ENCODE data around the gene OR51L1.

The OR51L1 gene

GRCh38 chr11:5011254-5011653, 16.6 kb downstream of the OR51L1 start:
- TF ChIP-seq CTCF (IDR thresholded peaks at IDR 0.05; ENCODE audit: control extremely low read depth, extremely low read depth, low read depth, missing control alignments) = no peak
- POLR2A ChIA-PET = no interaction called here
- DNase-seq (ENCODE audit: extremely low spot score) = no peak
- CTCF ChIA-PET = no interaction called here

GRCh38 chr11:5013012-5013411, 18.4 kb downstream of the OR51L1 start:
- CTCF ChIA-PET = no interaction called here
- POLR2A ChIA-PET = no interaction called here
- DNase-seq (ENCODE audit: extremely low spot score) = no peak
- no peak for TF ChIP-seq CTCF (IDR thresholded peaks at IDR 0.05; ENCODE audit: control extremely low read depth, extremely low read depth, low read depth, missing control alignments)

- ChIA-PET CTCF (interaction anchor here (1.0 to 1.2 kb wide), 3 partner anchors 9 to 44 kb away, joined by 3 read pairs; no protein-coding TSS in a partner anchor), POLR2A (no interaction called here)
- DNase-seq (ENCODE audit: extremely low spot score) = no peak
- no peak for TF ChIP-seq CTCF (IDR thresholded peaks at IDR 0.05; ENCODE audit: control extremely low read depth, extremely low read depth, low read depth, missing control alignments)
Measured at GRCh38 chr11:5021996-5022395, 27.3 kb downstream of the OR51L1 start.

GRCh38 chr11:5036669-5037068, 42.0 kb downstream of the OR51L1 start:
- CTCF ChIA-PET = no interaction called here

GRCh38 chr11:5037926-5038325, 43.3 kb downstream of the OR51L1 start:
- no peak for TF ChIP-seq CTCF (IDR thresholded peaks at IDR 0.05; ENCODE audit: control extremely low read depth, extremely low read depth, low read depth, missing control alignments)
- no peak for DNase-seq (ENCODE audit: extremely low spot score)
- CTCF ChIA-PET = no interaction called here
- POLR2A ChIA-PET = no interaction called here

More at GRCh38 chr11:5036669-5037068, 42.0 kb downstream of the OR51L1 start:
- POLR2A ChIA-PET = no interaction called here
- no peak for DNase-seq (ENCODE audit: extremely low spot score)
- TF ChIP-seq CTCF (IDR thresholded peaks at IDR 0.05; ENCODE audit: control extremely low read depth, extremely low read depth, low read depth, missing control alignments) = no peak

- ChIA-PET POLR2A (no interaction called here), CTCF (no interaction called here)
- no peak for DNase-seq (ENCODE audit: extremely low spot score)
- no peak for TF ChIP-seq CTCF (IDR thresholded peaks at IDR 0.05; ENCODE audit: control extremely low read depth, extremely low read depth, low read depth, missing control alignments)
Measured at GRCh38 chr11:5038341-5038740, 43.7 kb downstream of the OR51L1 start.

- CTCF ChIA-PET = no interaction called here
- no peak for TF ChIP-seq CTCF (IDR thresholded peaks at IDR 0.05; ENCODE audit: control extremely low read depth, extremely low read depth, low read depth, missing control alignments)
Measured at GRCh38 chr11:5040876-5041275, 46.2 kb downstream of the OR51L1 start.

More at GRCh38 chr11:5040876-5041275, 46.2 kb downstream of the OR51L1 start:
- no peak for DNase-seq (ENCODE audit: extremely low spot score)
- POLR2A ChIA-PET = no interaction called here

Measured in GM10248 (cell line).